Endometrial microvascular endothelial cells (primary cell): ENCODE results near the gene HEMGN. TPM values are rescaled to one million over a fixed set of nuclear protein-coding genes. Genes with fewer than 3 reads are reported as not detected.
"Not testable (repeated sequence)": the region's sequence is repeated elsewhere in the genome, so short reads cannot be mapped to it uniquely, and the experiment has no call there.

Experiments
- in situ Hi-C: cut with HindIII; loops from 2 replicates; pipeline ENCODE4 v1.10.0; 2017; ENCODE audit warnings: low sequenced_read_pairs, low pct_unique_long_range_greater_than_20kb; ENCODE audit errors: inconsistent ontology term
- total RNA-seq: library from RNA; depleted of rRNA; stranded (reverse); fragments of >200 nt; gene quantifications from one replicate; pipeline ENCODE4 v1.2.3, GENCODE V29; 2015; ENCODE audit errors: inconsistent ontology term

Gene HEMGN
- total RNA-seq, 1 donor from 2014 or later = not detected

DNA sequence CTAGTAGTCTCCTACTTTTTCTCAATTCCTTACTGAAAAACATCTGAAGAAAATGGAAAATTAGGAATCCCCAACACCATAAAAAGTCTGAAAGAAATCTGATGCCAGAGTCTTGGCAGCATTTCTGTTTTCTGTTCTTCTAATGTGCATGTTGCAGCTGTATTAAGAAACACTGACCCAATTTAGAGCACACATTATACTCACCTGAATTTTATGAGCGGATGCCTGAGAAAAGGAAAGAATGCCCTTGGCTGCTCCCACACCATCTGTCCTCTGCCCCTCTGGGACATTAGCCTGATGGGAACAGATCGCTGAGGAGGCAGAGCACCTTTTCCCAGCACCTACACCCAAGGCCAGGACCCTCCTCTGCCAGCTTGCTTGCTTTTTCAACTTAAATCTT lies 31.0 kb upstream of the HEMGN start:
- in situ Hi-C loops = no loop called here

DNA sequence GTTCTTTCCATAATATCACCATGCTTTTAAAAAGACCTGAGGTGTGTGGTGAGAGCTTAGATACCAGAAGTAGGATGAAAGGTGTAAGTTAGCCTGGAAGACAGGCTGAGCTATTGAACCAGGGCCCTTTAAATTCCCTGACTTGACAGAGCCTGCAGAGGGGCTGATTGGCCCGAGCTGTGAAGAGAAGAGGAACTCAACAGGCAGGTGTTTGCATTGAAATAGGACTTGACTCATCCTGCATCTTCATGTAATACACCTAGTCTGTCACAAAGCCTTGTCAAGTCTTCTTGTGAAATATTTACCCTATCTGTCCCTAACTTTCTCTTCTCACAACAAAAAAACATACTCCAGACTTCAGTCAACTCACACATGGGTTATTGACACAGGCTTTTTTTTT lies 28.5 kb upstream of the HEMGN start:
- in situ Hi-C loops = no loop called here

DNA sequence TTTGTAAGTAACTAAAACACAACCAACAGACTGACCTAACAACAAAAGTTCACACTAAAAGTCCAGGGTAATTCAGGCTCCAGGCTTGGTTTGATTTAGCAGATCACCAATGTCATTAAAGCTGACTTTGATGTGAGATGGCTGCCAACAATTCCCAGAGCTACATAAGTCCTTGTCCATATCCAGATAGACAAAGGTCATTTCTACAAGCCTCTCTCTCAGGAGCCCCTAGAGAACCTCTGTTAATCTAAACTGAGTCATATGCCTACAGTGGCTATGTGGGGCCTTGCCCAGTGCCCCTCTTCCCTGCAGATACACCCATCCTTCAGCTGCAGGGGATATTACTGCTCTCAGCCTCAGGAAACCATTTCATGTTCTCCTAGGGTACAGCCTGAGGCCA lies 26.9 kb upstream of the HEMGN start:
- in situ Hi-C loops = no loop called here

DNA sequence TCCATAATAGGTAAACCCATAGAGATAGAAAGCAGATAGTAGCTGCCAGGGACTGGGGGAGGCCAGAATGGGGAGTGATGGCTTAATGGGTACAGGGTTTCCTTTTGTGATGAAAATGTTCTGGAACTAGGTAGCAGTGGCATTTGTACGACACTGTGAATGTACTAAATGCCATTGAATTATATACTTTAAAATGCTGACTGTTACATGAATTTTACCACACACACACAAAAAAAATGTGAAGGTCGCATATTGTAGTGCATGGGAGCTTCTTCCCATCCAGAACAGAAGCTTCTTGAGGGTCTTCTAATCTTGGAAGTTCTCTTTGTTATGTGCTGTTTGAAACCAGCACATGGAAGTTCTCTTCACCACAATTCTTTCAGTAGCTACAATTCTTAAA lies 25.3 kb upstream of the HEMGN start:
- in situ Hi-C loops = no loop called here

DNA sequence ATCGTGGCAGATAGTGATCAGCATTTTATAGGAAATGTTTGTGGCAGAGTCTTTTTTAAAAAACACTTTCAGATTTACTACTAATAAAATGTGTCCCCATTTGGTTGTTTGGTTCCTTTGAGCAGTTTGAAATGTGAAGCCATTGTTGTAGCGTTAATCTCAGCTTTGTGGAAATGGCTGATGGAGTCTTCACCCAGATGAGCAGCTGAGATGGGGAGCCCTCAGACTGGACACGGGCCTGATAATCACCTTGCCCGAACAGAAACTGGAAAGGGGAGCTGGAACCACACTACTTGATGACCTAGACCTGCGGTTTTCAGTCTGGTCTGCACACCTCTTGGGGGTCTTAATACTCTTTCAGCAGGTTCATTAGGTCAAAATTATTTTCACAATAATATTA lies 24.6 kb upstream of the HEMGN start:
- in situ Hi-C loops = no loop called here

DNA sequence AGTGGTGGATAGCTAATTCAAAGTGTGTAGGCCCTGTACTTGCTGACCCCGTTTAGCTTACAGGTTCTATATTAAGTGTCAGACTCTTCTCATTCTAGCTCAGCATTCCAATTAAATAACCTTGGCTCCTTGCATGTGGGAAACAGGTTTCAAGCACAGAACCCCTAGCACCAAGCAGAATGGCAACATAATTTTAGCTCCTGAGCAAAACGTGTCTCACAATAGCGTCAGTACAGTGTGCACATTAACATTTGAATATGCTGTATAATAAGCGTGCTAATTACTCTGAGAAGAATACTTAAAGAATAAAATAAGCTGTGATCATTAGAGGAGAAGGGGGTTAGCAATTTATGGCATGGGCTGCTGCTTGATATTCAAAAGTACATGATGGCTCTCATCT lies 24.2 kb upstream of the HEMGN start:
- in situ Hi-C loops = no loop called here

DNA sequence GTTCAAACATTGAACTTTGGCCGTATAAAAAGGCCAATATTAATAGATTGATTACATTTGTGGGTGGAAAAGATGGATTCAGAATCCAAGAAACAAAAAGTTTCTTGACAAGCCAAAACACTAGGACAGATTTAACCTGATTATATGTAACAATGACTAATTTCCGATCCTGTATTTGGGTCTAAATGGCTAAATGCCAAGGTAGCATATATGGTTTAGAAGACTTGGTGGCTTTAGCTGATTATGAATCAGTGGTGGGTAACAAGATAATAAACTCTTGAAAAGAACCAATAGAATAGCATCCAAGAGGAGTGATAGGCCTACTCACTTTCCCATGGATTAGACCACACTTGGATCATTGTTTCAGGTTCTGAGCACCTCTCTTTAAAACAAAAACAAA lies 23.4 kb upstream of the HEMGN start:
- in situ Hi-C loops = no loop called here

DNA sequence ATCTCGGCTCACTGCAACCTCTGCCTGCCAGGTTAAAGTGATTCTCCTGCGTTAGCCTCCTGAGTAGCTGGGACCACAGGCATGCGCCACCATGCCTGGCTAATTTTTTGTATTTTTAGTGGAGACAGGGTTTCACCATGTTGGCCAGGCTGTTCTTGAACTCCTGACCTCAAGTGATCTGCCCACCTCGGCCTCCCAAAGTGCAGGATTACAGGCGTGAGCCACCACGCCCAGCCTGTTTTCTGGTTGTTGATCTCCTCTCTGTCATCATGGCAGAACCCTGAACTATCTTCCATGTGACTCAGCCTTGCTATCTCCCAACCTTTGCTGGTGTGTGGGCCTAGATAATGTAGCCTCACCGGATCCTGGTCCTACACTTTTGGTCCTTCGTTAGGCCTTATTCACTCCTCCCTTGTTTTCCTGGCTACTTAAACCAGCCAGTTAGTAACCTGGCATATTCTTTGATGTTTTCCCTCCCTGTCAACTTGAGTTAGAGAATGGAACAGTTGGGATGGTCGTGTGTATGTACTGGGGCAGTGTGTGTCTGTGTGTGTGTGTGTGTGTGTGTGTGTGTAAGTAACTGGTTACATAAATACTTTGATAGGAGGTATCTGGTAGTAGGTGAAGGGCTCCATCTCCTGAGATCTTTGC lies 22.8 kb upstream of the HEMGN start:
- in situ Hi-C loops = not testable (repeated sequence)

DNA sequence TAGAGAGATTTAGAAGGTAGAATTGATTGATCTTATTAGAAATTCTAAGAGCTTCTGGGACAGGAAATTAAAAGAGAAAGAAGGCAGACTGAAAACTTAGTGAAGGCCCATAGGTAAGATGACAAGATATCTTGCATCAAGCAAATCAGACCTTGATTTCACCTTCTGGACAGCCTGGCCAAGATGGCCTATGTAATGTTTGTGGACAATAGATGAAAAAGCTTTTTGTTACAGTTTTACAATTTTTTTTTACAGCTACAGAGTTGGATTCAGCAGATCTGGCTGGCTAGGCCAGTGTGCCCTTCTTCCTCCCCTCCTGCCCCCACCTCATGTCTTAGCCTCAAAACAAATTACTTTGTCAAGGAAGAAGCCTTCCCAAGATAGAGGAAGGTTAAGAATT lies 21.6 kb upstream of the HEMGN start:
- in situ Hi-C loops = no loop called here

DNA sequence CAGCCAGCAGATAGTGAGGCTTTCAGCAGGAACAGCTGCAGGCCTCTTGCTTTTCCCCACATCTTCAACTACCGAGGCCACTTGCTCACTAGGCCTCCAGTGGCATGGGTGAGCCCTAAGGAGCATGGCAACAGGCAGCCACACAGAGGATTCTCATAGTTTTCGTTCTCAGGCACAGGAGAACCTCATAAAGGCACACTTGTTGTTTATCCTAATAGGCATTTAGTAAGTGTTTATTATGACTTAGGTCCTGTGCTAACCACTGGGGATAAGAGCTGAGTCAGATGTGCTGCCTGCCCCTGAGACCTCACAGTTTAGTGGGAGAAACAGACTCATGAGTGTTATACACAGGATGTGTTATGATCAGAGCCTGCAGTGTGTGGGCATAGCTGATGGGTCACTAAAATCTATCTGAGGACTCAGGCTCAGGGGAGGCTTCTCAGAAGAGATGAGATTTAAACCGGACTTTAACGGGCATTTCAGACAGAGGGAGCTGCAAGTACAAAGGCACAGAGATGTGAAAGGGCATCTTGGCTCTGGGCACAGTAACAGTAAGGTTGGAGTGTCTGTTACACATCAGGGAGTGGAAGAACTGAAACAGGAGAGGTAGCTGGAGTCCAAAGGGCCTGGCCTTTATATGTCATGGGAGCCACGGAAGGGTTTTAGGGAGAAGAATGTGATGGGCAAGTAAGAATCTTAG lies 21.0 kb upstream of the HEMGN start:
- in situ Hi-C loops = no loop called here

DNA sequence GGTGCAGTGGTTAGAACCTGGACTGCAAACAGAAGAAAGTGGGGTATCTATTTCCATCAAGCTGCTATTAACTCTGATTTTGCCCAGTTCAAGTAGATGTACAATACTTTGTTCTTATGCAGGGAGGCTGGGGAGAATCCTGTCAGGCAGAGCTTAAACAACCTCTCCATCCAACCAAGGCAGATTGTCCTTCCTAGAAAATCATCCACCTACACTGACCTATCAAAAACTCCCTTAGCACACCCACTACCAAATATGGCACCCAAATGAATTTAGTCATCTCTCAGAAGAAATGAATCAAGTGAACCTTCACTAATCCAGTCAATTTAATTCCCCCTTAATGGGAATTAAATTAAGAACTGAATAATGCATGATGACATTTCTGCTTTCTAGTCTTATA lies 18.4 kb upstream of the HEMGN start:
- in situ Hi-C loops = no loop called here

DNA sequence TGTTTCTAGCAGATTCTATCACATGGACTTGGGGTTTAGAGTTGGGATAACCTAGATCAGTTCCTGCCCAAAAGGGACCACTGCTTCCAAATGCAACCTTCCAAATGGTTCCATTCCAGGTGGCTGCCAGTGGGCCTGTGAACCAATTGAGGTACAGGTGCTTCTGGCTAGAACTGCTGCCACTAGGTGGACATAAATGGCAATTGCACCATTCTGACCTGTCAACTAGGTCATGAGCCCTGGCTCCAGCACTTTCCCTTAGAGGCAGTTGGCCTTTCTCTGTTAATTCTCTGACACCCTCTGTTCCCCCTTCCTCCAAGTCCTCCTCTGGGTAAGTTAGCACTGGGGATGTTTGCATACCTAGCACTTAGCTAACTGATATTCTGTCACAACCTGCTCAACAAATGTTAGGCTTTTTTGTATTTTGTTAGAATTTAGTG lies 16.6 kb upstream of the HEMGN start:
- in situ Hi-C loops = no loop called here

DNA sequence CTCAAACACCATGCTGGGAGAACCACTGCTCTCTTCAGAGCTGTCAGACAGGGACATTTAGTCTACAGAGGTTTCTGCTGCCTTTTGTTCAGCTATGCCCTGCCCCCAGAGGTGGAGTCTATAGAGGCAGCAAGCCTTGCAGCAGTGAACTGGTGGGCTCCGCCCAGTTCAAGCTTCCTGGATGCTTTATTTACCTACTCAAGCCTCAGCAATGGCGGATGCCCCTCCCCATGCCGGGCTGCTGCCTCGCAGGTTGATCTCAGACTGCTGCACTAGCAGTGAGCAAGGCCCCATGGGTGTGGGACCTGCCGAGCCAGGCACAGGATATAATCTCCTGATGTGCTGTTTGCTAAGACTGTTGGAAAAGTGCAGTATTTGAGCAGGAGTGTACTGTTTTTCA lies 12.9 kb upstream of the HEMGN start:
- in situ Hi-C loops = not testable (repeated sequence)

DNA sequence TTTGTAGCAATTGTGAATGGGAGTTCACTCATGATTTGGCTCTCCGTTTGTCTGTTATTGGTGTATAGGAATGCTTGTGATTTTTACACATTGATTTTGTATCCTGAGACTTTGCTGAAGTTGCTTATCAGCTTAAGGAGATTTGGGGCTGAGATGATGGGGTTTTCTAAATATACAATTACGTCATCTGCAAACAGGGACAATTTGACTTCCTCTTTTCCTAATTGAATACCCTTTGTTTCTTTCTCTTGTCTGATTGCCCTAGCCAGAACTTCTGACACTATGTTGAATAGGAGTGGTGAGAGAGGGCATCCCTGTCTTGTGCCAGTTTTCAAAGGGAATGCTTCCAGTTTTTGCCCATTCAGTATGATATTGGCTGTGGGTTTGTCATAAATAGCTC lies 9.1 kb upstream of the HEMGN start:
- in situ Hi-C loops = not testable (repeated sequence)

DNA sequence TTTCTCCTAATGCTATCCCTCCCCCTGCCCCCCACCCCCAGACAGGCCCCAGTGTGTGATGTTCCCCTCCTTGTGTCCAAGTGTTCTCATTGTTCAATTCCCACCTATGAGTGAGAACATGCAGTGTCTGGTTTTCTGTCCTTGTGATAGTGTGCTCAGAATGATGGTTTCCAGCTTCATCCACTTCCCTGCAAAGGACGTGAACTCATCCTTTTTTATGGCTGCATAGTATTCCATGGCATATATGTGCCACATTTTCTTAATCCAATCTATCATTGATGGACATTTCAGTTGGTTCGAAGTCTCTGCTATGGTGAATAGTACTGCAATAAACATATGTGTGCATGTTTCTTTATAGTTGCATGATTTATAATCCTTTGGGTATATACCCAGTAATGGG lies 7.5 kb upstream of the HEMGN start:
- in situ Hi-C loops = not testable (repeated sequence)

DNA sequence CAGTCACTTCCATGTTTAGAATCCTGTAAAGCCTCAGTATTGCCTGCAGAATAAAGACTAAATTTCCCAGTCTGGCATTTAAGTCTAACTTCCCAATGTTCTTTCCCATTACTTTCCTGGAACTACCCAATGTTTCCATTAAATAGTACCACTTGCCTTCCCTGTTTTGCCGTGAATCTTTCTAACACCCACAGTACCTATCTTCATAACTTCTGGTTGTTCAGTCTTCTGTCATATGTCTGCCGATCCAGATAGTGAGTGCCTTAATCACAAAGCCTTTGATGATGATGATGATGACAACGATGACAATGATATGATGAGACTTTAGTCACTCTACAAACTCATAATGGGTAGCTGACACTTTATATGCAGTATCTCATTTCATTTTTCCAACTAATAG lies 6.6 kb upstream of the HEMGN start:
- in situ Hi-C loops = no loop called here

DNA sequence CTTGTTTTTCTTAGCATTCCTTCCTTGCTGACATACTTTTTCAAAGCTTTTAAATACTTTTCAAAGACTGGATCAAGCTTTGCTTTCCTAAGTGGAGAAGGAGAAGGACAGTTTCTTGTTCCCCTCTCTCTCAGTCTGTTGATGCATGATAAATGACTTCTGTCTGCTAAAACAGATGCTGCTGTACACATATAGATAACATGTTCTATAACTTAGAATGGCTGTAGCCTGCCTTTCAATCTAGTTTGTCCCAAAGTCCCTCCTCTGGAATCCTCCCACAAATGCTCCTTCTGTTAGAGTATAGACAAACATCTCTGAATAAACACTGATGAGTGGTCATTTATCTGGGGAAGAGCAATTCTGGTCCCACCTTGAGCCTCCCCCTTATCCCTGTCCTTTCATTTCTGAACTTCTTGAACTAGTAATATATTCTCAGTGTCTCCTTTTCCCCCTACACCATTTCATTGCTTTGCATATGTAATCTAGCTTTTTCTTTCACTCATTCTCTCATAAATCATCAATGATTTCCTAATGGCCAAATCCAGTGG lies 5.4 kb upstream of the HEMGN start:
- in situ Hi-C loops = no loop called here

DNA sequence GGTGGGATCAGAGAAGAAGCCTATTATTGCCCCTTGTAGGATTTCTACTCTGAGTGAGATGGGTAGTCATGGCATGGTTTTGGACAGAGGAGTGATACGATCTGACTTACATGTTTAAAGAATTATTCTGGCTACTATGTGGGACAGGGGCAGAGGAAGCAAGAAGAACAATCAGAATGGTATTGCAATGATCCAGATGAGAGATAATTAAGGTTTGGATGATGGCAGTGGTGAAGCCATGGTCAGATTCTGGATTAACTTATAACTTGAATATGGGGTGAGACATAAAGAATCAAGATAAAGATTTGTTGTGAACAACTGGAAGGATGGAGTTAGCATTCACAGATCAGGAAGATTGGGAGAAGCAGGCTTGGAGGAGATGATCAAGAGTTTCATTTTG lies 3.4 kb upstream of the HEMGN start:
- in situ Hi-C loops = no loop called here

DNA sequence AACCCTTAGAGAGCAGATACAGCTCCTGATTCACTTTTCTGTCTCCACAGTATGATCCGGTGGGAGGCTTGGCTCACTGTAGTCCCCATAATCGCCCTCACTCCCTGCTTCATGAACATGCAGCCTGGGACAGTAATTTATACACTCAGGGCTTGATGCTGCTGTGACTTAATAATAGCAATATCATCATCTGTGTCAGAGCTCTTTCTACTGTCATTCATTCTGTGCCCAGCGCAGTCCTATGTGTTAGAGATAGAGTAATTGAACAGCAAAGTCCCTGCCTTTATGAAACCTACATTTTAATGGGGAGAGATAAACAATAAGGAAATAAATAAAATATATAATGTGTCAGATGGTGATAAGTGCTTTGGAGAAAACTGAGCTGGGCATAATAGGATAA lies 2.8 kb upstream of the HEMGN start:
- in situ Hi-C loops = no loop called here

DNA sequence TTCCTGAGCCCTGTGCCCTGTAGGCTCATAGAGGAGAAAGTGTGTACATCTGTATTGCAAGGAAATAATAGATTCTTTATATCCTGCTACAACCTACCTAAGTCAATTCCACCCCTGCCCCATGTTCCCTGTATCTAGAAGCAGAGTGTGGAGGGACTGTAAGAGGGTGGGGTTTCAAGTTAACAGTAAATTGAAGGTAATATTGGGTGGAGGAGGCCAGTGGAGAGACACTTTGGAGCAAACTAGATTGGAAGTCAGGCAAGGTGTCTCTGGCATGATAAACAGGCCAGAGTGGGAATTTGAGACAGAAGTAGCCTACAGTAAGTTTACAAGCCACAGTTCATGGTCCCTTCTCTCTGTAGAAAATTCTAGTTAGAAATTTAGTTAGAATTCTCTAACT lies 2.3 kb upstream of the HEMGN start:
- in situ Hi-C loops = no loop called here

DNA sequence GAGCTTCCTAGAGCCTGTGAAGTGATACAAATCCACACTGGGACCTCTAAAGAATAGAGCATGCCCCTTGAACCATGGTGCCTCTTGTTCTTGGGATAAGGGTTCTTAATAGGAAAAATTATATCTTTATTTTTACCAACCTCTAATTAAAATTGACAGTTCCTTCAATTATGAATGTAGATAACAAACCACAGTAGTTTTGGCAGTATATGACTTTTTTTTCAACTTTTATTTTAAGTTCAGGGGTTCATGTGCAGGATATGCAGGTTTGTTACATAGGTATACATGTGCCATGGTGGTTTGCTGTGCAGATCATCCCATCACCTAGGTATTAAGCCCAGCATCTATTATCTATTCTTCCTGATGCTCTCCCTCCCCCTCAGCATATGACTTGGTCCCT lies 974 bp downstream of the HEMGN start:
- in situ Hi-C loops = no loop called here
